MM.1S (cell line): Measurements from ENCODE around the gene PPM1K.

Source experiments
- EZH2 ChIP-seq: fragments of 300-600 bp; sonication (generic); optimal IDR thresholded peaks from 2 replicates; pipeline ENCODE3; 2017; ENCODE audit warnings: low read depth, mild to moderate bottlenecking, antibody characterized with exemption, low read length, mixed read lengths
- EZH2phosphoT487 ChIP-seq: fragments of 300-600 bp; sonication (generic); IDR thresholded peaks from 2 replicates; pipeline ENCODE4 v1.6.1; 2018; ENCODE audit warnings: antibody characterized with exemption, low read length
- TF ChIP-seq, protein P1 (sequence below): fragments of 300-600 bp; sonication (generic); IDR thresholded peaks from 2 replicates; pipeline ENCODE4 v1.5.1; 2016; ENCODE audit warnings: antibody characterized with exemption, low read length, mixed read lengths

DNA sequence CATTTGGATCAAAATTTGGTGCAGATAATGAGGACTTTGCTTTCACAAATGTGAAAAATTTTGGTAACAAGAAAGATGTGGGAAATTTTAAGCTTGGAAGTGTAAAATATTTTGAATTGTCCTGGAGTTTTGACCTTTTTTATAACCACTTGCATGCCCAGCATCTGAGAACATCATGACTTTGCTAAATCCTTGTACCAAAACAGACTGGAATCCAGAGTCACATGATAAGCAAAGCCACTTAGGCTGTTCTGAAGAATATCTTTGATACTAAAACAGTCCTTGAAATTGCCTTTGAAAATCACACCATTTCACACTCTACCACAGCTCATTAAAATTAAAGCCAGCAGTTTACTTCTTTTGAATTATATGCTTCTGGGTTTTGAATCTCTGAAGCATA is 2.5 kb upstream of the PPM1K start:
- TF ChIP-seq, protein P1, sequence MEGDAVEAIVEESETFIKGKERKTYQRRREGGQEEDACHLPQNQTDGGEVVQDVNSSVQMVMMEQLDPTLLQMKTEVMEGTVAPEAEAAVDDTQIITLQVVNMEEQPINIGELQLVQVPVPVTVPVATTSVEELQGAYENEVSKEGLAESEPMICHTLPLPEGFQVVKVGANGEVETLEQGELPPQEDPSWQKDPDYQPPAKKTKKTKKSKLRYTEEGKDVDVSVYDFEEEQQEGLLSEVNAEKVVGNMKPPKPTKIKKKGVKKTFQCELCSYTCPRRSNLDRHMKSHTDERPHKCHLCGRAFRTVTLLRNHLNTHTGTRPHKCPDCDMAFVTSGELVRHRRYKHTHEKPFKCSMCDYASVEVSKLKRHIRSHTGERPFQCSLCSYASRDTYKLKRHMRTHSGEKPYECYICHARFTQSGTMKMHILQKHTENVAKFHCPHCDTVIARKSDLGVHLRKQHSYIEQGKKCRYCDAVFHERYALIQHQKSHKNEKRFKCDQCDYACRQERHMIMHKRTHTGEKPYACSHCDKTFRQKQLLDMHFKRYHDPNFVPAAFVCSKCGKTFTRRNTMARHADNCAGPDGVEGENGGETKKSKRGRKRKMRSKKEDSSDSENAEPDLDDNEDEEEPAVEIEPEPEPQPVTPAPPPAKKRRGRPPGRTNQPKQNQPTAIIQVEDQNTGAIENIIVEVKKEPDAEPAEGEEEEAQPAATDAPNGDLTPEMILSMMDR = no peak
- TF ChIP-seq EZH2 (no peak), EZH2phosphoT487 (no peak)
